C4-2B (cell line): ENCODE results near the gene OTOA.
"Not testable (repeated sequence)": the region's sequence is repeated elsewhere in the genome, so short reads cannot be mapped to it uniquely, and the experiment has no call there.

ENCODE experiments used
- ZFX ChIP-seq: fragments of 450-650 bp; IDR thresholded peaks from 2 replicates; pipeline ENCODE4 v1.6.1; 2017
- TF ChIP-seq, protein P1 (sequence below): fragments of 450-650 bp; conservative IDR thresholded peaks from 2 replicates; pipeline ENCODE4 v1.5.1; 2017; ENCODE audit warnings: mild to moderate bottlenecking

DNA sequence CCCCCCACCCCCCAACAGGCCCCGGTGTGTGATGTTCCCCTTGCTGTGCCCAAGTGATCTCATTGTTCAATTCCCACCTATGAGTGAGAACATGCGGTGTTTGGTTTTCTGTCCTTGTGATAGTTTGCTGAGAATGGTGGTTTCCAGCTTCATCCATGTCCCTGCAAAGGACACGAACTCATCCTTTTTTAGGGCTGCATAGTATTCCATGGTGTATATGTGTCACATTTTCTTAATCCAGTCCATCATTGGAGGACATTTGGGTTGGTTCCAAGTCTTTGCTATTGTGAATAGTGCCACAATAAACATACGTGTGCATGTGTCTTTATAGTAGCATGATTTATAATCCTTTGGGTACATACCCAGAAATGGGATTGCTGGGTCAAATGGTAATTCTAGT, 27.2 kb downstream of the OTOA start:
- TF ChIP-seq, protein P1, sequence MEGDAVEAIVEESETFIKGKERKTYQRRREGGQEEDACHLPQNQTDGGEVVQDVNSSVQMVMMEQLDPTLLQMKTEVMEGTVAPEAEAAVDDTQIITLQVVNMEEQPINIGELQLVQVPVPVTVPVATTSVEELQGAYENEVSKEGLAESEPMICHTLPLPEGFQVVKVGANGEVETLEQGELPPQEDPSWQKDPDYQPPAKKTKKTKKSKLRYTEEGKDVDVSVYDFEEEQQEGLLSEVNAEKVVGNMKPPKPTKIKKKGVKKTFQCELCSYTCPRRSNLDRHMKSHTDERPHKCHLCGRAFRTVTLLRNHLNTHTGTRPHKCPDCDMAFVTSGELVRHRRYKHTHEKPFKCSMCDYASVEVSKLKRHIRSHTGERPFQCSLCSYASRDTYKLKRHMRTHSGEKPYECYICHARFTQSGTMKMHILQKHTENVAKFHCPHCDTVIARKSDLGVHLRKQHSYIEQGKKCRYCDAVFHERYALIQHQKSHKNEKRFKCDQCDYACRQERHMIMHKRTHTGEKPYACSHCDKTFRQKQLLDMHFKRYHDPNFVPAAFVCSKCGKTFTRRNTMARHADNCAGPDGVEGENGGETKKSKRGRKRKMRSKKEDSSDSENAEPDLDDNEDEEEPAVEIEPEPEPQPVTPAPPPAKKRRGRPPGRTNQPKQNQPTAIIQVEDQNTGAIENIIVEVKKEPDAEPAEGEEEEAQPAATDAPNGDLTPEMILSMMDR, result not testable (repeated sequence)
- not testable (repeated sequence) for TF ChIP-seq ZFX
